Stomach (tissue), 9 donors: ENCODE measurements around the gene MRM3. TPM values are rescaled to one million over a fixed set of nuclear protein-coding genes. Genes with fewer than 3 reads are reported as not detected.

Experiments used
- DNase-seq, 2 donors: peaks; one replicate each; pipeline versions ENCODE4 v3.0.0 to v3.0.0-alpha.2; 2013 to 2019
- H3K27ac ChIP-seq, 5 donors: fragments of 200-600 bp in 4 of 5; sonication (generic) in 4 of 5; one replicate each; pipeline ENCODE4 v1.5.1; 2013 to 2019; ENCODE audit warnings: mild to moderate bottlenecking in 1 of 5, moderate library complexity in 1 of 5
- H3K27me3 ChIP-seq, 3 donors: fragments of 200-600 bp; sonication (generic); one replicate each; pipeline ENCODE4 v1.5.1; 2017 to 2019; ENCODE audit warnings: mixed run types in 1 of 3
- H3K36me3 ChIP-seq, 4 donors: fragments of 200-600 bp; sonication (generic); 1 replicate in 3 of 4; 2 replicates in 1 of 4; pipeline ENCODE4 v1.5.1; 2016 to 2019
- H3K4me1 ChIP-seq, 4 donors: fragments of 200-600 bp; sonication (generic); one replicate each; pipeline ENCODE4 v1.5.1; 2016 to 2019
- H3K4me3 ChIP-seq, 4 donors: fragments of 200-600 bp; sonication (generic) in 3 of 4; one replicate each; pipeline ENCODE4 v1.5.1; 2016 to 2019; ENCODE audit warnings: mild to moderate bottlenecking in 1 of 4
- H3K9me3 ChIP-seq, 4 donors: fragments of 200-600 bp; sonication (generic); one replicate each; pipeline ENCODE4 v1.5.1; 2016 to 2019
- EP300 ChIP-seq: sonication (generic); formaldehyde crosslinking; IDR thresholded peaks from one replicate; pipeline ENCODE4 v1.6.1; 2017; ENCODE audit warnings: antibody characterized with exemption
- POLR2A ChIP-seq, 4 donors: fragments of 450-650 bp; IDR thresholded peaks; one replicate each; pipeline ENCODE4 v1.6.1; 2016; ENCODE audit warnings: antibody characterized with exemption in 4 of 4, control low read depth in 2 of 4, mild to moderate bottlenecking in 1 of 4, moderate library complexity in 1 of 4
- POLR2AphosphoS5 ChIP-seq, 3 donors: sonication (generic); formaldehyde crosslinking; IDR thresholded peaks; one replicate each; pipeline ENCODE4 v1.6.1; 2016; ENCODE audit warnings: antibody characterized with exemption in 3 of 3
- WGBS, 5 donors: extraction: QIAGEN DNeasy Blood & Tissue Kit in 3 of 5; methylation state at CpG; one replicate each; pipeline versions ENCODE4 v1.1.5 to v1.1.7; 2013 to 2018; 5-methylcytosine and 5-hydroxymethylcytosine counted together
- intact Hi-C: fragments of 100-400 bp; cut with DNase I; formaldehyde crosslinking; loops from one replicate; pipeline ENCODE4 v1.15.1; 2023; ENCODE audit warnings: low total_unique reads
- polyA plus RNA-seq, 3 donors: library from polyadenylated mRNA; stranded (reverse); fragments of 200-250 nt; gene quantifications; one replicate each; pipeline ENCODE4 v1.2.3, GENCODE V29; 2013
- total RNA-seq, 5 donors: library from RNA; depleted of rRNA; stranded (reverse); fragments of >200 nt; gene quantifications; one replicate each; pipeline versions ENCODE4 v1.1.0 to v1.2.3, GENCODE V29; 2014 to 2016
- TF ChIP-seq, protein P1 (sequence below), 7 experiments: fragments of 450-650 bp in 4 of 7; fragments of 200-600 bp in 3 of 7; sonication (generic) in 3 of 7; IDR thresholded peaks; one replicate each; pipeline ENCODE4 v1.5.1; 2016 to 2019; ENCODE audit warnings: antibody characterized with exemption in 7 of 7, control low read depth in 2 of 7, mild to moderate bottlenecking in 1 of 7
- donor health status: healthy with polysubstance abuse.
- donor health status: Bipolar disorder and iron deficiency.
- donor health status: healthy.

Gene MRM3
- total and polyA plus RNA-seq, 8 donors = 11.2 to 69.2 (median 17.0) TPM

- peak overlapping the region in 1 of 5 donors; percentile 29 for H3K27ac ChIP-seq
Measured at GRCh38 chr17:838486-838885, 56.3 kb downstream of the MRM3 start.

DNA sequence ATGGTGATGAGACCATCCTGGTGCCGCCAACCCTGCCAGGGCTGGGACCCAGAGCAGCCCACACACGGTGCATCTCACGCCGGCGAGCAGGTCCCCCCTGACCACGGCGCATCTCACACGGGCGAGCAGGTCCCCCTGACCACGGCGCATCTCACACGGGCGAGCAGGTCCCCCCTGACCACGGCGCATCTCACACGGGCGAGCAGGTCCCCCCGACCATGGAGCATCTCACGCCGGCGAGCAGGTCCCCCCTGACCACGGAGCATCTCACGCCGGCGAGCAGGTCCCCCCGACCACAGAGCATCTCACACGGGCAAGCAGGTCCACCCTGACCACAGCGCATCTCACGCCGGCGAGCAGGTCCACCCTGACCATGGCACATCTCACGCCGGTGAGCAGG is 59.2 kb downstream of the MRM3 start:
- WGBS, 5 donors = 74 to 84% (median 81%) methylated on average over 30 to 33 of the region's 33 CpGs

More at GRCh38 chr17:838486-838885, 56.3 kb downstream of the MRM3 start:
- H3K4me1 ChIP-seq = peaks cover 0 to 15% (median 2%) of the 10 kb centered on the region in 4 donors
- no peak overlapping the region for H3K4me3 ChIP-seq
- WGBS, 5 donors = 78 to 93% (median 86%) methylated on average over 11 of the region's 11 CpGs
- H3K27me3 ChIP-seq = no peaks in the 10 kb centered on the region
- TF ChIP-seq POLR2A (IDR thresholded peaks at IDR 0.05) (no peak), POLR2AphosphoS5 (IDR thresholded peaks at IDR 0.05) (no peak), EP300 (no peak)
- TF ChIP-seq, protein P1, sequence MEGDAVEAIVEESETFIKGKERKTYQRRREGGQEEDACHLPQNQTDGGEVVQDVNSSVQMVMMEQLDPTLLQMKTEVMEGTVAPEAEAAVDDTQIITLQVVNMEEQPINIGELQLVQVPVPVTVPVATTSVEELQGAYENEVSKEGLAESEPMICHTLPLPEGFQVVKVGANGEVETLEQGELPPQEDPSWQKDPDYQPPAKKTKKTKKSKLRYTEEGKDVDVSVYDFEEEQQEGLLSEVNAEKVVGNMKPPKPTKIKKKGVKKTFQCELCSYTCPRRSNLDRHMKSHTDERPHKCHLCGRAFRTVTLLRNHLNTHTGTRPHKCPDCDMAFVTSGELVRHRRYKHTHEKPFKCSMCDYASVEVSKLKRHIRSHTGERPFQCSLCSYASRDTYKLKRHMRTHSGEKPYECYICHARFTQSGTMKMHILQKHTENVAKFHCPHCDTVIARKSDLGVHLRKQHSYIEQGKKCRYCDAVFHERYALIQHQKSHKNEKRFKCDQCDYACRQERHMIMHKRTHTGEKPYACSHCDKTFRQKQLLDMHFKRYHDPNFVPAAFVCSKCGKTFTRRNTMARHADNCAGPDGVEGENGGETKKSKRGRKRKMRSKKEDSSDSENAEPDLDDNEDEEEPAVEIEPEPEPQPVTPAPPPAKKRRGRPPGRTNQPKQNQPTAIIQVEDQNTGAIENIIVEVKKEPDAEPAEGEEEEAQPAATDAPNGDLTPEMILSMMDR (IDR thresholded peaks at IDR 0.05) = no peak
- DNase-seq = no peak
- no peaks in the 10 kb centered on the region for H3K36me3 ChIP-seq
- no peaks in the 10 kb centered on the region for H3K9me3 ChIP-seq
- intact Hi-C loops = no loop called here

More for the DNA sequence above, 59.2 kb downstream of the MRM3 start:
- no peaks in the 10 kb centered on the region for H3K9me3 ChIP-seq
- H3K27me3 ChIP-seq = peaks cover 0 to 8% (median 0%) of the 10 kb centered on the region in 3 donors
- peaks cover 0 to 7% (median 2%) of the 10 kb centered on the region in 4 donors for H3K4me1 ChIP-seq
- no peak for DNase-seq
- no peak for TF ChIP-seq EP300
- no peak for TF ChIP-seq POLR2AphosphoS5 (IDR thresholded peaks at IDR 0.05)
- TF ChIP-seq POLR2A (IDR thresholded peaks at IDR 0.05) = no peak
- TF ChIP-seq, protein P1 (IDR thresholded peaks at IDR 0.05) = no peak
- H3K36me3 ChIP-seq = no peaks in the 10 kb centered on the region
- peak overlapping the region in 1 of 5 donors; percentile 89 for H3K27ac ChIP-seq
- no peak overlapping the region for H3K4me3 ChIP-seq
- intact Hi-C loops = no loop called here

Other genes with a start within 250 kb of the MRM3 start
- gene VPS53, start 67.5 kb upstream of the MRM3 start, total RNA-seq = 100 to 1,000 TPM in 1 of 5 donors, 10 to 100 TPM in 4; 26.1 to 206 (median 49.1) TPM
- gene VPS53, start 67.5 kb upstream of the MRM3 start, polyA plus RNA-seq = 10 to 100 TPM in 1 of 3 donors, 1 to 10 TPM in 2; 4.5 to 13.1 (median 5.6) TPM
- gene TLCD3A, start 49.8 kb upstream of the MRM3 start, total RNA-seq = 10 to 100 TPM in 4 of 5 donors, under 1 TPM in 1; 0.58 to 33.2 (median 12.2) TPM
- 10 to 100 TPM in 1 of 3 donors, 1 to 10 TPM in 2; 7.9 to 12.3 (median 8.7) TPM for gene TLCD3A, start 49.8 kb upstream of the MRM3 start, polyA plus RNA-seq
- 10 to 100 TPM in 3 of 5 donors, 1 to 10 TPM in 2; 8.2 to 92.4 (median 21.4) TPM for gene GEMIN4, start 30.1 kb upstream of the MRM3 start, total RNA-seq
- 10 to 100 TPM in 1 of 3 donors, 1 to 10 TPM in 2; 5.7 to 11.1 (median 7.8) TPM for gene GEMIN4, start 30.1 kb upstream of the MRM3 start, polyA plus RNA-seq
- 100 to 1,000 TPM in 3 of 5 donors, 10 to 100 TPM in 1, 1 to 10 TPM in 1; 6.4 to 213 (median 104) TPM for gene GLOD4, start 73 bp upstream of the MRM3 start, total RNA-seq
- 10 to 100 TPM; 38.4 to 91.2 (median 82.1) TPM for gene GLOD4, start 73 bp upstream of the MRM3 start, polyA plus RNA-seq
- gene NXN, start 197.4 kb downstream of the MRM3 start, total RNA-seq = 10 to 100 TPM; 21.0 to 47.8 (median 26.9) TPM
- gene NXN, start 197.4 kb downstream of the MRM3 start, polyA plus RNA-seq = 10 to 100 TPM; 17.9 to 33.8 (median 23.2) TPM
- 10 to 100 TPM in 2 of 5 donors, 1 to 10 TPM in 2, under 1 TPM in 1; 0.29 to 22.6 (median 8.9) TPM for gene TIMM22, start 214.8 kb downstream of the MRM3 start, total RNA-seq
- 1 to 10 TPM; 7.3 to 9.5 (median 8.6) TPM for gene TIMM22, start 214.8 kb downstream of the MRM3 start, polyA plus RNA-seq